Esophagus muscularis mucosa (tissue), 4 donors: ENCODE data around the gene MAGI2. TPM values are rescaled to one million over a fixed set of nuclear protein-coding genes. Genes with fewer than 3 reads are reported as not detected.

ENCODE experiments used
- DNase-seq: peaks from one replicate; pipeline ENCODE4 v3.0.0-alpha.2; 2017; ENCODE audit errors: extremely low spot score
- H3K27ac ChIP-seq, 4 donors: fragments of 200-600 bp; sonication (generic); replicated peaks in 1 of 4; 1 replicate in 3 of 4; 2 replicates in 1 of 4; pipeline ENCODE4 v1.5.1; 2016 to 2019; ENCODE audit warnings: mild to moderate bottlenecking in 1 of 4
- H3K27me3 ChIP-seq, 4 donors: fragments of 200-600 bp; sonication (generic); one replicate each; pipeline versions ENCODE4 v1.5.1 to v1.6.0; 2016 to 2019
- H3K36me3 ChIP-seq, 4 donors: fragments of 200-600 bp; sonication (generic); one replicate each; pipeline ENCODE4 v1.5.1; 2016 to 2019
- H3K4me1 ChIP-seq, 4 donors: fragments of 200-600 bp; sonication (generic); one replicate each; pipeline ENCODE4 v1.5.1; 2016 to 2019
- H3K4me3 ChIP-seq, 4 donors: fragments of 200-600 bp; sonication (generic); 1 replicate in 2 of 4; 2 replicates in 2 of 4; pipeline ENCODE4 v1.5.1; 2016 to 2019; ENCODE audit warnings: mild to moderate bottlenecking in 4 of 4, moderate library complexity in 1 of 4
- H3K9me3 ChIP-seq, 4 donors: fragments of 200-600 bp; sonication (generic); 1 replicate in 3 of 4; 2 replicates in 1 of 4; pipeline ENCODE4 v1.5.1; 2016 to 2019
- CTCF ChIP-seq, 3 experiments: fragments of 200-600 bp in 2 of 3; fragments of 450-650 bp in 1 of 3; sonication (generic) in 2 of 3; IDR thresholded peaks; one replicate each; pipeline ENCODE4 v1.5.1; 2017 to 2019; ENCODE audit warnings: antibody characterized with exemption in 3 of 3, mild to moderate bottlenecking in 2 of 3, moderate library complexity in 1 of 3
- EP300 ChIP-seq: sonication (generic); formaldehyde crosslinking; IDR thresholded peaks from one replicate; pipeline ENCODE4 v1.6.1; 2017; ENCODE audit warnings: antibody characterized with exemption
- POLR2A ChIP-seq: fragments of 450-650 bp; IDR thresholded peaks from one replicate; pipeline ENCODE4 v1.6.1; 2017; ENCODE audit warnings: antibody characterized with exemption, moderate library complexity, mild to moderate bottlenecking, low read depth
- POLR2AphosphoS5 ChIP-seq, 2 donors: sonication (generic); formaldehyde crosslinking; IDR thresholded peaks; one replicate each; pipeline ENCODE4 v1.6.1; 2017; ENCODE audit warnings: antibody characterized with exemption in 2 of 2
- WGBS: methylation state at CpG from one replicate; pipeline ENCODE4 v1.1.5; 2018; 5-methylcytosine and 5-hydroxymethylcytosine counted together
- intact Hi-C: fragments of 100-400 bp; cut with DNase I; formaldehyde crosslinking; loops from one replicate; pipeline ENCODE4 v1.15.1; 2023
- total RNA-seq, 4 donors: library from RNA; depleted of rRNA; stranded (reverse); fragments of >200 nt; gene quantifications; one replicate each; pipeline versions ENCODE4 v1.1.0 to v1.2.1, GENCODE V29; 2016

MAGI2 gene
- total RNA-seq, 4 donors from 2014 or later = 14.4 to 22.3 (median 21.2) TPM

DNA sequence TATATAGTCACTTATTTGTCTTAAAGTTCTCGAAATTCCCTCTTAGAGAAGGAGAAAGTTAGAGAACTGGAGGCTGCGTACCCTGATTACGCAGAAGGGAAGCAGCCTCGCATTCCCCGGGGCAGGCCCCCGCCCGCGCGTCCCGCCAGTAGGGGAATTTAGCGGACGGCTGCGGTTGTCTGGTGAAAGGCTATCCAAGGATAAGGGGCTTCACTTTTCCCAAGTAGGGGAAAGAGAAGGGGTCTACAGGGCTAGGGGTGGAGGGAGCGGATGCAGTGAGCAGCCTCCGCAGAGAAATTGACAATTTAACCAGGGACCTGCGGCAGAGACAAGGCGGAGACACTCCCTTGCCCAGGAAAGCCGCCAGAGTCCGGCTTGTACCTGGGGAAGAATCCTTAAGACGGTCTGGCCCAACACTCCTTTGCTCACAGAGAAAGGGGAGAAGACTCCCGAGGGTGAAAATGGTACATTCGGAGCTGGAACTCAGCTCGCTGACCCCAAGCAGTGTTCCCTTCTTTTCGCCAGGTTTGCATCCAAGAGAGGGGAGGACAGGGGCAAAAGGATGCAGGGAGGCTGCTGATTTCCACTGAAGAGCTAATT lies 994 bp upstream of the MAGI2 start:
- DNase-seq = no peak

GRCh38 chr7:79453266-79453557 lies 255 bp downstream of the MAGI2 start:
- peaks cover 0 to 6% (median 2%) of the 10 kb centered on the region in 4 donors for H3K36me3 ChIP-seq
- TF ChIP-seq EP300 (no peak), CTCF (IDR thresholded peaks at IDR 0.05) (no peak), POLR2AphosphoS5 (IDR thresholded peaks at IDR 0.05) (no peak), POLR2A (no peak)
- peak overlapping the region; percentile 94 to 96 (median 95) for H3K27ac ChIP-seq
- peak overlapping the region; percentile 76 to 81 (median 79) for H3K4me3 ChIP-seq
- no peaks in the 10 kb centered on the region for H3K9me3 ChIP-seq
- no peaks in the 10 kb centered on the region for H3K27me3 ChIP-seq
- DNase-seq = no peak
- intact Hi-C loops = loop anchor here (5.0 to 10.0 kb wide), 2 partner anchors 48 to 146 kb away; no protein-coding TSS in a partner anchor
- H3K4me1 ChIP-seq = peaks cover 11 to 44% (median 41%) of the 10 kb centered on the region in 4 donors
- WGBS = 0% methylated on average over 6 of the region's 6 CpGs

More for the DNA sequence above, 994 bp upstream of the MAGI2 start:
- TF ChIP-seq EP300 = no peak
- peak in 2 of 3 experiments; percentile 13 to 19 for TF ChIP-seq CTCF (IDR thresholded peaks at IDR 0.05)
- Histone ChIP-seq H3K4me3 (peak overlapping the region; percentile 76 to 81 (median 79)), H3K9me3 (no peaks in the 10 kb centered on the region), H3K36me3 (peaks cover 0 to 13% (median 6%) of the 10 kb centered on the region in 4 donors), H3K27ac (peak overlapping the region; percentile 94 to 96 (median 95)), H3K4me1 (peaks cover 11 to 50% (median 47%) of the 10 kb centered on the region in 4 donors), H3K27me3 (no peaks in the 10 kb centered on the region)
- under 1% methylated on average over 23 of the region's 24 CpGs for WGBS
- intact Hi-C loops = loop anchor here (5.0 to 10.0 kb wide), 2 partner anchors 50 to 147 kb away; no protein-coding TSS in a partner anchor

GRCh38 chr7:79452495-79453265 lies 787 bp downstream of the MAGI2 start:
- no peak for DNase-seq
- Histone ChIP-seq H3K4me1 (peaks cover 11 to 40% (median 36%) of the 10 kb centered on the region in 4 donors), H3K27me3 (no peaks in the 10 kb centered on the region), H3K27ac (peak overlapping the region; percentile 94 to 96 (median 95)), H3K36me3 (peaks cover 0 to under 1% (median 0%) of the 10 kb centered on the region in 4 donors), H3K9me3 (no peaks in the 10 kb centered on the region), H3K4me3 (peak overlapping the region; percentile 76 to 81 (median 79))
- 1% methylated on average over 29 of the region's 37 CpGs for WGBS
- intact Hi-C loops = loop anchor here (5.0 to 10.0 kb wide), 2 partner anchors 48 to 145 kb away; no protein-coding TSS in a partner anchor
- TF ChIP-seq POLR2AphosphoS5 (IDR thresholded peaks at IDR 0.05) (no peak), EP300 (no peak), POLR2A (no peak), CTCF (IDR thresholded peaks at IDR 0.05) (no peak)

GRCh38 chr7:79452032-79452494 lies 1.4 kb downstream of the MAGI2 start:
- 1% methylated on average over 14 of the region's 27 CpGs for WGBS
- Histone ChIP-seq H3K27ac (peak overlapping the region; percentile 94 to 96 (median 95)), H3K4me3 (peak overlapping the region; percentile 76 to 81 (median 79)), H3K9me3 (no peaks in the 10 kb centered on the region), H3K36me3 (no peaks in the 10 kb centered on the region), H3K4me1 (peaks cover 11 to 35% (median 32%) of the 10 kb centered on the region in 4 donors), H3K27me3 (no peaks in the 10 kb centered on the region)
- TF ChIP-seq EP300 (no peak), CTCF (IDR thresholded peaks at IDR 0.05) (no peak), POLR2AphosphoS5 (IDR thresholded peaks at IDR 0.05) (peak; percentile 83 to 92), POLR2A (peak; percentile 60)
- DNase-seq = peak; percentile 97
- intact Hi-C loops = loop anchor here (5.0 to 10.0 kb wide), 2 partner anchors 47 to 145 kb away; no protein-coding TSS in a partner anchor
